ENCODE measurements around the gene MGAT3.

GRCh38 chr22:39434243-39434653 lies 22.6 kb upstream of the MGAT3 start:
- TF ChIP-seq, protein P1, sequence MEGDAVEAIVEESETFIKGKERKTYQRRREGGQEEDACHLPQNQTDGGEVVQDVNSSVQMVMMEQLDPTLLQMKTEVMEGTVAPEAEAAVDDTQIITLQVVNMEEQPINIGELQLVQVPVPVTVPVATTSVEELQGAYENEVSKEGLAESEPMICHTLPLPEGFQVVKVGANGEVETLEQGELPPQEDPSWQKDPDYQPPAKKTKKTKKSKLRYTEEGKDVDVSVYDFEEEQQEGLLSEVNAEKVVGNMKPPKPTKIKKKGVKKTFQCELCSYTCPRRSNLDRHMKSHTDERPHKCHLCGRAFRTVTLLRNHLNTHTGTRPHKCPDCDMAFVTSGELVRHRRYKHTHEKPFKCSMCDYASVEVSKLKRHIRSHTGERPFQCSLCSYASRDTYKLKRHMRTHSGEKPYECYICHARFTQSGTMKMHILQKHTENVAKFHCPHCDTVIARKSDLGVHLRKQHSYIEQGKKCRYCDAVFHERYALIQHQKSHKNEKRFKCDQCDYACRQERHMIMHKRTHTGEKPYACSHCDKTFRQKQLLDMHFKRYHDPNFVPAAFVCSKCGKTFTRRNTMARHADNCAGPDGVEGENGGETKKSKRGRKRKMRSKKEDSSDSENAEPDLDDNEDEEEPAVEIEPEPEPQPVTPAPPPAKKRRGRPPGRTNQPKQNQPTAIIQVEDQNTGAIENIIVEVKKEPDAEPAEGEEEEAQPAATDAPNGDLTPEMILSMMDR (IDR thresholded peaks at IDR 0.05 in 4 of 5, conservative IDR thresholded peaks at IDR 0.05 in 1 of 5) = no peak
- TF ChIP-seq POLR2A (IDR thresholded peaks at IDR 0.05) = no peak

All from gastrocnemius medialis (tissue), 4 donors.